D341Med (cell line): ENCODE measurements around the gene MRPL48.
"Not testable (repeated sequence)": the region's sequence is repeated elsewhere in the genome, so short reads cannot be mapped to it uniquely, and the experiment has no call there.

Experiments
- DNase-seq: peaks from one replicate; pipeline ENCODE4 v3.0.0; 2012; ENCODE audit warnings: low spot score

MRPL48 gene

GRCh38 chr11:73779084-73779902 is 8.4 kb upstream of the MRPL48 start:
- DNase-seq = peak; percentile 97

GRCh38 chr11:73781303-73781702 is 6.4 kb upstream of the MRPL48 start:
- no peak for DNase-seq

- no peak for DNase-seq
These were observed 4.1 kb upstream of the MRPL48 start for GRCh38 chr11:73783483-73784020.

DNA sequence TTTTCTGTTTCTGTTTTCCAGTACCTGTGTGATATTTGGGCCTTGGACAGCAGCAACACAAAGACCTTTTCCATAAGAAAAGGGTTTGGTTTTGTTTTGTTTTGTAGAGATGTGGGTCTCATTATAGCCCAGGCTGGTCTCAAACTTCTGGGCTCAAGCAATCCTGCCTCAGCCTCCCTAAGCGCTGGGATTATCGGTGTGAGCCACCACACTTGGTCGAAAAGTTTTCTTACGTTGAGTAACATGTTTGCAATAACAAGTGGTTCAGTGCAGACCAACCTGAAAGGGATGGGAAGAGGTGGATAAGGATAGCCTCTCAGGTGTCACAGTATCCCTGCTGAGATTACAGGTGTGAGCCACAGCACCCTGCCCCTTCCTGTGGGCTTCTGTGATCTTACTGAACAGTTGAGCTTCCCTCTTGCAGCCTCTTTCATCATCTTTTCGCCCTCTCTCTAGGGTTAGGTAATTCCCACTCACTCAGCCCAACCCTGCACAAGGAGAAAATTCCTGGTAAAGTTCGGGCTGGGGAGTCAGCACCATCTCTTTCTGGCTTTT is 3.5 kb upstream of the MRPL48 start:
- no peak for DNase-seq

- DNase-seq = no peak
These were observed 2.9 kb upstream of the MRPL48 start for GRCh38 chr11:73784734-73785133.

- DNase-seq = not testable (repeated sequence)
These were observed 2.2 kb upstream of the MRPL48 start for GRCh38 chr11:73785467-73785866.

DNA sequence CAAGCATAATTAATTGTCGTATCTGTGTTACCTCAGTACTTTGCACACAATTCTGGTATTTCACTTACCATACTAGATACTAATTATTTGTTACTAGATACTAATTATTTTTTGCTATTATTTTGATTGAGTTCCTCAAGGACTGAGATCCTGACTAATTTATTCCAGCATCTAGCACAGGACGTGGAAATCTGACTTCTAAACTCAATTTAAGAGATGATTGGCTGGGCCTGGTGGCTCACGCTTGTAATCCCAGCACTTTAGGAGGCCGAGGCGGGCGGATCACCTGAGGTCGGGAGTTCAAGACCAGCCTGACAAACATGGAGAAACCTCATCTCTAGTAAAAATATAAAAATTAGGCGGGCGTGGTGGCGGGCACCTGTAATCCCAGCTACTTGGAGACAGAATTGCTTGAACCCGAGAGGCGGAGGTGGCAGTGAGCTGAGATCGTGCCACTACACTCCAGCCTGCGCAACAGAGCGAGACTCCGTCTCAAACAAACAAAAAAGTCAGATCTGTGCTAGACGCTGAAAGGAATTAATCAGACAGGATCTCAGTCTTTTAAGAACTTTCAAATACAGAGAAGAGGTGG is 527 bp upstream of the MRPL48 start:
- no peak for DNase-seq

DNA sequence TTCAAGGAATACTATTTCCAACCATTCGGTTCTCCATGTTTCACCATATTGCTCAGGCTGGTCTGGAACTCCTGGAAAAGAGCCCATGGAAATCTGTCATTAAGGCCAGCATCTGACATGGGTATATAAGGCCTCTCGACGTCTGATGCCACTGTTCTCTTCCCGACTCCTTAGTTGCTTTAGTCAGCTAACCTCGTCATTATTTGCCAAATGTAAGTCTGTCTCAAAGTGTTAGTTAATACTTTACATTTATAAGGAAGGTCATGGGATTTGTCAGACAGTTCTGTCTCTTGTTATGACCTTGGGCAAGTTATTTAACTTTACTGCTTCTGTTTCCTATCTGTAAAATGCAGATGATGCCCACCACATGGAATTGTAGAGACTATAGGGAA is 1.6 kb downstream of the MRPL48 start:
- DNase-seq = no peak

GRCh38 chr11:73792584-73792983 is 4.9 kb downstream of the MRPL48 start:
- DNase-seq = no peak

DNA sequence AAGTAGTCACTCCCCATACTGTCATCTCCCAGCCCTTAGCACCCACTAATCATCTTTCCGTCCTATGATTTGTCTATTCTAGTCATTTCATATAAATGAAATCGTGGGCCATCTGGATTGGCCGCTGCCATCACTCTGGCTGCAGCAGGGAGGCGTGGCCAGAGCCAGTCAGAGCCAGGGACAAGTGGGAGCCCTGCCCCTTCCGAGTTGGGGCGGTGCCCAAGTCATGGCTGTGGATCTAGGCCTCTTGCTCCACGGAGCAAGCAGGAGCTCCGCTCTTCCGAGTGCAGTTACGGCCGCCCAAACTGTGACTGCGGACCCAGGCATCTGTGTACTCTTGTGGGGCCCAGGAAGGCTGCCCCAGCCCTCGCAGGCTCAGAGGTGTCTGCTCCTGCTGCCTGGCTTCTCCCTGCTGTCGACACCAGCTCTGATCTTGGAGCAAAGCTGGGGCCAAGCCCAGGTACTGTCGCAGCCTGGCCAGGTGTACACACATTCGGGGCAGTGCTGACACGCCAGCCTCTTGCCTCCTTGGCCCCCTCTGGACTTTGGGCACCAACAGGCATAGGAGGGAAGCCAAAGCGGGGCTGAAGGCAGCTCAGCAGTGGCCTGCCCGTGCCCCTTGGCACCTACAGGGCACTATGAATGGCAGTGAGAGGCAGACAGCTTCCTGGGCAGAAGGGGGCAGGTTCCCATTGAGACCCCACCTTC is 8.4 kb downstream of the MRPL48 start:
- peak; percentile 39 for DNase-seq

DNA sequence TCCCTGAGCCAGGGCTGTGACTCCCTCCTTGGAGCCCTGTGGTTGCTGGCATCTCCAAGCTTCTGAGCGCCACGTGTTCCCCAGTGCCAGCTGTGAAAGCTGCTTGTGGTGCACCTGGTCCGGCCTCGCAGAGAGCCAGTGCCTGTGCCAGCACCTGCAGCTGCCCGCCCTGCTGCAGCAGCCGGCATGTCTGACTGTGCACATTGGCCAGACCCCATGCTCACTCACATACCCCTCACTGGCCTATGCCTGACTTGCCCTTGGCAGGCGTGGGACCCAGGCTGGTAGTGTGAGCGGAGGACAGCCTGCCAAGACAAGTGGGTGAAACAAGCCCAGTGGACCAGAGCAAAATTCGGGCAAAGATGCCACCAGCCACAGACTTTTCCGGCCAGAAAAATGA is 9.8 kb downstream of the MRPL48 start:
- DNase-seq = no peak

DNA sequence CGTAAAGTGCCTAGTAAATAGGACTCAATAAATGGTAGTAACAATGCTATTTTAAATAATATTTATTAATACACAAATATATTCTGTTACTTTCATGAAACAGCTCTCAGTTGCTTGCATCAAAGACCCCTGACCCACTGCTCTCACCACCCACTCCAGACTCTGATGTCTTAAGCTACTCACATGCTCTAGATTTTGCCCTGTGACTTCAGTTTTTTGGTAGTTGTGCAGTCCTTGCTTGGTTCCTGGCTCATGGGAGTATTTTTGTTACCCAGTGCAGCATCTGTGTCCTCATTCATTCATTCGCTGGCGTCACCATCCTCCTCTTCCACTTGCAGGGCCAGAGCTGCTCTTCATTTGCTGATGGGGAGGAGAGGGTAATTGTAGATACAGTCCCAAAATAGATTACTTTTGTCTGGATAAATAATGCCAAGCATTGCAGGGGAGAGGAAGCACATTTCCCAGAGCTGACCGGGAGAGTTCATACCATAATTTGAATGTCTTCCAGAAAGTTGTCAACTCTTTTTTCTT is 12.7 kb downstream of the MRPL48 start:
- no peak for DNase-seq

- DNase-seq = no peak
These were observed 13.5 kb downstream of the MRPL48 start for GRCh38 chr11:73801136-73801535.

DNA sequence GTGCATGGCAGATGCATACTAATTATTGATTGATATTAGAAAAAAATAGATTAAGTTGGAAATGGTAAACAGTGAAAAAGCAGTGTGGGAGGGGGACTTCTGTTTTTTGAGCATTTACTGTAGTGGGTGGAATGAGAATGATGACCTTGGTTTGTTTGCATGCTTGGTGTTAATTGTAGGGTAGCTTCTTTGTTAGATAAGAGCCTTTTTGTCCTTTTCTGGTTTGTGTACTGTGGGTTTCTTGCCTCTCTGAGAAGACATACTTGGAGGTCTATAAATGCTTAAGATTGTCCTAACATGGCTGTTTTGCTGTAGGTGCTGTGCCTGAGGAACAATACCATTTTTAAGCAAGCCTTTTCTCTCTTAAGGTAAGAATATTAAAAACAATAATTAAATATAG is 17.0 kb downstream of the MRPL48 start:
- no peak for DNase-seq

GRCh38 chr11:73808052-73808451 is 20.4 kb downstream of the MRPL48 start:
- DNase-seq = no peak

DNA sequence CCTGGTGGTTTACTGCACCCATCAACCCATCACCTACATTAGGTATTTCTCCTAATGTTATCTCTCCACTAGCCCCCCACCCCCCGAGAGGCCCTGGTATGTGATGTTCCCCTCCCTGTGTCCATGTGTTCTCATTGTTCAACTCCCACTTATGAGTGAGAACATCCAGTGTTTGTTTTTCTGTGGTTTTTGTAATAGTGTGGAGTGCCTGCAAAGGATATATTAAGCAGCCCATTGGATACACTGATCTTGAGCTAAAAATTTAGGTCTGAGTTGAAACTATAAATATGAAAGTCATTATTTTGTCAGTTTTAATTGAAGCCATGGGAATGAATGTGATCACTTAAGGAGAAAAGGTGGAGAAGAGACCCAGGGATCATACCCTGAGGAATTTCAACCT is 23.0 kb downstream of the MRPL48 start:
- no peak for DNase-seq

- DNase-seq = no peak
These were observed 24.6 kb downstream of the MRPL48 start for GRCh38 chr11:73812234-73812633.

- DNase-seq = no peak
These were observed 27.1 kb downstream of the MRPL48 start for GRCh38 chr11:73814812-73815211.

GRCh38 chr11:73818846-73819245 is 31.2 kb downstream of the MRPL48 start:
- no peak for DNase-seq

DNA sequence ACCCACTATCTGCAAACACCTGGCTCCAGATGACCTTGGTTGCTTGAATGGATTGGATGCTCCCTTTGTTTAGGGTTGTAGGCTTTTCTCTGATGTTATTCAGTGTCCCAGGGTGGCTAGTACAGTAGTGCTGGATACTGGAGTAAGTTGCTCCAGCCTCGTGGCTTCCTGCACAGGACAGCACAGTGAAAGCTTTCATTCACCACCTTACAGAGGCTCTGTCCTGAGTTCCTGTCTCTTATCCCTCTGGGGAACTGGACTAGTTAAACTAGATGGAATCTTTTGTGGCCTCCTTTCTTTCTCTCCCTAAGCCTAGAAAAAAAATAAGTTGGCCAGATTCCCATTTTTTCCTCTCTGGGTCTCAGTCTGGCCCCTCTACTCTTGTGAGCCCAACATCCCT is 42.6 kb downstream of the MRPL48 start:
- DNase-seq = no peak

GRCh38 chr11:73833067-73833466 is 45.4 kb downstream of the MRPL48 start:
- no peak for DNase-seq

GRCh38 chr11:73838443-73839122 is 50.9 kb downstream of the MRPL48 start:
- no peak for DNase-seq
